Trophoblast cell (in vitro differentiated cells and primary cell): ENCODE results near the gene SSX2B. TPM values are rescaled to one million over a fixed set of nuclear protein-coding genes. Genes with fewer than 3 reads are reported as not detected.
"Not testable (repeated sequence)": the region's sequence is repeated elsewhere in the genome, so short reads cannot be mapped to it uniquely, and the experiment has no call there.

Experiments
- DNase-seq, 2 donors: peaks; one replicate each; pipeline ENCODE4 v3.0.0-alpha.2; 2016
- H2AFZ ChIP-seq: 2 replicates; pipeline ENCODE4 v1.6.1; 2013; ENCODE audit warnings: low read length, moderate library complexity, mild to moderate bottlenecking; ENCODE audit not compliant: insufficient read depth, poor library complexity
- H2AK5ac ChIP-seq: 2 replicates; pipeline ENCODE4 v1.6.1; 2013; ENCODE audit warnings: mild to moderate bottlenecking, low read length
- H2BK120ac ChIP-seq: 2 replicates; pipeline ENCODE4 v1.6.1; 2013; ENCODE audit warnings: low read length, mild to moderate bottlenecking, moderate library complexity; ENCODE audit not compliant: insufficient read depth, poor library complexity
- H2BK12ac ChIP-seq: 2 replicates; pipeline ENCODE4 v1.6.1; 2013; ENCODE audit warnings: mild to moderate bottlenecking, low read length, moderate library complexity
- H2BK5ac ChIP-seq: 2 replicates; pipeline ENCODE4 v1.6.1; 2013; ENCODE audit warnings: low read length, low read depth, moderate library complexity, mild to moderate bottlenecking; ENCODE audit not compliant: poor library complexity
- H3K14ac ChIP-seq: 2 replicates; pipeline ENCODE4 v1.6.1; 2013; ENCODE audit warnings: mild to moderate bottlenecking, low read length
- H3K18ac ChIP-seq: 2 replicates; pipeline ENCODE4 v1.6.1; 2013; ENCODE audit warnings: mild to moderate bottlenecking, low read length
- H3K23ac ChIP-seq: 2 replicates; pipeline ENCODE4 v1.6.1; 2013; ENCODE audit warnings: low read length
- H3K27ac ChIP-seq: 2 replicates; pipeline ENCODE4 v1.5.1; 2013; ENCODE audit warnings: low read depth, mild to moderate bottlenecking, inconsistent platforms, low read length, moderate library complexity
- H3K27me3 ChIP-seq: 2 replicates; pipeline ENCODE4 v1.6.1; 2013; ENCODE audit warnings: inconsistent platforms, mild to moderate bottlenecking, low read length, moderate library complexity; ENCODE audit not compliant: insufficient read depth
- H3K36me3 ChIP-seq, 2 experiments: 1 replicate in 1 of 2; 2 replicates in 1 of 2; pipeline ENCODE4 v1.6.1; 2013; ENCODE audit warnings: low read length in 2 of 2, mild to moderate bottlenecking in 2 of 2, moderate library complexity in 1 of 2; ENCODE audit not compliant: insufficient read depth in 2 of 2, control insufficient read depth in 1 of 2
- H3K4ac ChIP-seq: 2 replicates; pipeline ENCODE4 v1.6.1; 2013; ENCODE audit warnings: low read depth, mild to moderate bottlenecking, low read length, moderate library complexity
- H3K4me1 ChIP-seq, 2 experiments: 1 replicate in 1 of 2; 2 replicates in 1 of 2; pipeline ENCODE4 v1.6.1; 2013; ENCODE audit warnings: low read length in 2 of 2, mild to moderate bottlenecking in 2 of 2, moderate library complexity in 1 of 2; ENCODE audit not compliant: insufficient read depth in 2 of 2, control insufficient read depth in 1 of 2
- H3K4me2 ChIP-seq: 2 replicates; pipeline ENCODE4 v1.6.1; 2013; ENCODE audit warnings: inconsistent platforms, mild to moderate bottlenecking, low read length, moderate library complexity
- H3K4me3 ChIP-seq: 2 replicates; pipeline ENCODE4 v1.5.1; 2013; ENCODE audit warnings: mild to moderate bottlenecking, low read depth, low read length, inconsistent platforms
- H3K79me1 ChIP-seq: one replicate; pipeline ENCODE4 v1.6.1; 2013; ENCODE audit warnings: low read length
- H3K79me2 ChIP-seq: 2 replicates; pipeline ENCODE4 v1.6.1; 2013; ENCODE audit warnings: low read length, mild to moderate bottlenecking; ENCODE audit not compliant: control insufficient read depth, insufficient read depth, poor library complexity
- H3K9ac ChIP-seq: 2 replicates; pipeline ENCODE4 v1.6.1; 2013; ENCODE audit warnings: mild to moderate bottlenecking, low read length
- H3K9me3 ChIP-seq: 2 replicates; pipeline ENCODE4 v1.6.1; 2013; ENCODE audit warnings: low read depth, mild to moderate bottlenecking, control low read depth, inconsistent platforms, low read length; ENCODE audit not compliant: insufficient read depth
- H4K12ac ChIP-seq: 2 replicates; pipeline ENCODE4 v1.6.1; 2013; ENCODE audit warnings: low read depth, mild to moderate bottlenecking, low read length, moderate library complexity
- H4K8ac ChIP-seq: 2 replicates; pipeline ENCODE4 v1.6.1; 2013; ENCODE audit warnings: low read depth, mild to moderate bottlenecking, low read length, moderate library complexity
- H4K91ac ChIP-seq: one replicate; pipeline ENCODE4 v1.6.1; 2013; ENCODE audit warnings: low read depth, mild to moderate bottlenecking, low read length, moderate library complexity
- WGBS: extraction: QIAGEN DNeasy Blood & Tissue Kit; methylation state at CpG from one replicate; pipeline ENCODE4 v1.1.7; 2013; ENCODE audit warnings: missing lambda C conversion rate; ENCODE audit not compliant: insufficient read length, insufficient coverage; ENCODE audit errors: extremely low coverage; 5-methylcytosine and 5-hydroxymethylcytosine counted together
- polyA plus RNA-seq: library from polyadenylated mRNA; stranded (reverse); fragments of 200-250 nt; gene quantifications from 2 replicates; pipeline ENCODE4 v1.2.3, GENCODE V29; 2013

SSX2B gene
- not detected in 2 replicates for polyA plus RNA-seq

DNA sequence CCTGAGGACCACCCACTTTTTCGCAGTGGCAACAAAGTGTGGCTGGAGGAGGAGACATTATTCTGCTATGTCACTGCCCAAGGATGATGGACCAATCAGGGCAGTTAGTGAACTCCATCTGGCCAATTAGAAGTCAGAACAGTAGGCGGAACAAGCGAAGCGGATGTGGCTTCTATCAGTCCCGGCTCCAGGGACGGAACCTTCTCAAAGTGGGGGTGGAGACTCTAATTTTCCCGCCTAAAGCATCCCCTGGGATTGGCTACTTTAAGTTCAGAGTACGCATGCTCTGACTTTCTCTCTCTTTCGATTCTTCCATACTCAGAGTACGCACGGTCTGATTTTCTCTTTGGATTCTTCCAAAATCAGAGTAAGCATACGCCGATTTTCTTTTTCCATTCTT, at the start of gene SSX2B:
Gene SSX2B, plus strand, starts transcription at position 301 of the 400 bp plus-strand sequence. CDS start 1,429 bp downstream, outside the sequence.
- not testable (repeated sequence) for H2BK5ac ChIP-seq, H4K91ac ChIP-seq, H3K27me3 ChIP-seq, H2AK5ac ChIP-seq, H3K18ac ChIP-seq, H3K4ac ChIP-seq, H3K4me1 ChIP-seq, H3K4me2 ChIP-seq, H4K12ac ChIP-seq, H4K8ac ChIP-seq, H3K9me3 ChIP-seq, H3K79me2 ChIP-seq, H3K27ac ChIP-seq, H2BK120ac ChIP-seq, H3K4me3 ChIP-seq, H3K9ac ChIP-seq, H2AFZ ChIP-seq, H2BK12ac ChIP-seq, H3K23ac ChIP-seq, DNase-seq, H3K14ac ChIP-seq, H3K36me3 ChIP-seq, H3K79me1 ChIP-seq
- no CpG with 5 or more reads among the region's 13 CpGs for WGBS

DNA sequence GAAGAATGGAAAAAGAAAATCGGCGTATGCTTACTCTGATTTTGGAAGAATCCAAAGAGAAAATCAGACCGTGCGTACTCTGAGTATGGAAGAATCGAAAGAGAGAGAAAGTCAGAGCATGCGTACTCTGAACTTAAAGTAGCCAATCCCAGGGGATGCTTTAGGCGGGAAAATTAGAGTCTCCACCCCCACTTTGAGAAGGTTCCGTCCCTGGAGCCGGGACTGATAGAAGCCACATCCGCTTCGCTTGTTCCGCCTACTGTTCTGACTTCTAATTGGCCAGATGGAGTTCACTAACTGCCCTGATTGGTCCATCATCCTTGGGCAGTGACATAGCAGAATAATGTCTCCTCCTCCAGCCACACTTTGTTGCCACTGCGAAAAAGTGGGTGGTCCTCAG, 44.0 kb upstream of the SSX2B start, which contains the start of gene SSX2:
Gene SSX2, minus strand, starts transcription at position 101 of the 400 bp plus-strand sequence. CDS start 1,429 bp downstream, outside the sequence.
- not testable (repeated sequence) for H3K9me3 ChIP-seq, H3K79me1 ChIP-seq, H3K18ac ChIP-seq, H4K12ac ChIP-seq, H2BK120ac ChIP-seq, H3K9ac ChIP-seq, H4K91ac ChIP-seq, H3K27me3 ChIP-seq, DNase-seq, H3K27ac ChIP-seq, H3K4ac ChIP-seq, H3K14ac ChIP-seq, H3K4me1 ChIP-seq, H3K4me3 ChIP-seq, H3K36me3 ChIP-seq, H2BK5ac ChIP-seq, H3K23ac ChIP-seq, H4K8ac ChIP-seq, H3K4me2 ChIP-seq, H2BK12ac ChIP-seq, H2AFZ ChIP-seq, H3K79me2 ChIP-seq, H2AK5ac ChIP-seq
- WGBS = no CpG with 5 or more reads among the region's 13 CpGs

GRCh38 chrX:52765983-52766382, 14.9 kb downstream of the SSX2B start:
- no CpG with 5 or more reads among the region's 5 CpGs for WGBS
- not testable (repeated sequence) for H2BK120ac ChIP-seq, H2AK5ac ChIP-seq, H3K4me3 ChIP-seq, H3K27ac ChIP-seq, H3K14ac ChIP-seq, H3K23ac ChIP-seq, H4K91ac ChIP-seq, H3K4me1 ChIP-seq, H4K12ac ChIP-seq, H4K8ac ChIP-seq, H3K18ac ChIP-seq, H2BK12ac ChIP-seq, H3K27me3 ChIP-seq, H3K9me3 ChIP-seq, H3K4me2 ChIP-seq, H3K9ac ChIP-seq, H3K79me2 ChIP-seq, H3K4ac ChIP-seq, H3K79me1 ChIP-seq, DNase-seq, H3K36me3 ChIP-seq, H2BK5ac ChIP-seq, H2AFZ ChIP-seq

DNA sequence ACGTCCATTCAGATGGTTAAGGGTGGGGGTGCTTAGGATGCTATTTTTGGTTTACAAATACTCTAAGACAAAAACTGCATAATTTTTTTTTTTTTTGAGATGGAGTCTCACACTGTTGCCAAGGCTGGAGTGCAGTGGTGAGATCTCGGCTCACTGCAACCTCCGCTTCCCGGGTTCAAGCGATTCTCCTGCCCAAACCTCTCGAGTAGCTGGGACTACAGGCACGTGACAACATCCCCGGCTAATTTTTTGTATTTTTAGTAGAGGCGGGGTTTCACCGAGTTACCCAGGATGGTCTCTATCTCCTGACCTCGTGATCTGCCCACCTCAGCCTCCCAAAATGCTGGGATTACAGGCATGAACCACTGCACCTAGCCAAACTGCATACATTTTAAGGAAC, 22.5 kb downstream of the SSX2B start:
- not testable (repeated sequence) for H3K79me2 ChIP-seq, H3K9ac ChIP-seq, H3K18ac ChIP-seq, H3K27ac ChIP-seq, H3K4ac ChIP-seq, H2BK12ac ChIP-seq, H2BK5ac ChIP-seq, DNase-seq, H3K4me1 ChIP-seq, H3K4me2 ChIP-seq, H3K23ac ChIP-seq, H2BK120ac ChIP-seq, H3K14ac ChIP-seq, H4K8ac ChIP-seq, H3K9me3 ChIP-seq, H3K36me3 ChIP-seq, H4K12ac ChIP-seq, H2AFZ ChIP-seq, H3K4me3 ChIP-seq, H3K27me3 ChIP-seq, H4K91ac ChIP-seq, H2AK5ac ChIP-seq, H3K79me1 ChIP-seq
- no CpG with 5 or more reads among the region's 11 CpGs for WGBS
